A549 (cell line): ENCODE results near the gene SETD4. TPM values are rescaled to one million over a fixed set of nuclear protein-coding genes. Genes with fewer than 3 reads are reported as not detected.

Source experiments
- ATAC-seq, 2 experiments: fragments of 200-7000 bp in 1 of 2; fragments of >200 bp in 1 of 2; cut with Nextera tagmentation in 1 of 2; cut with Tn5 transposase in 1 of 2; 3 replicates each; pipeline versions ENCODE4 v1.8.0 to v1.9.1; 2018 to 2020; ENCODE audit warnings: mild to moderate bottlenecking in 1 of 2, moderate library complexity in 1 of 2
- CTCF ChIA-PET: fragments of 300-600 bp; sonication (Branson Sonifier 250); formaldehyde crosslinking; extraction: SDS; loops from one replicate; lab custom pipeline; 2021; ENCODE audit warnings: antibody characterized with exemption, inconsistent platforms; lab: Yijun Ruan, JAX
- POLR2A ChIA-PET: fragments of 350-600 bp; formaldehyde crosslinking; extraction: SDS; loops from one replicate; lab custom pipeline; 2021; ENCODE audit warnings: antibody characterized with exemption, inconsistent platforms; lab: Yijun Ruan, JAX
- DNase-seq, 2 experiments: peaks; one replicate each; pipeline versions ENCODE4 v3.0.0 to v3.0.0-alpha.2; 2011 to 2016; ENCODE audit warnings: low read depth in 1 of 2, low spot score in 1 of 2
- FAIRE-seq: peaks from 2 replicates; lab custom pipeline; 2011; peaks lifted over from hg19 to GRCh38; lab: Jason Lieb, UNC
- H3K27ac ChIP-seq, 2 experiments: fragments of >200 bp; sonication (Bioruptor Twin); formaldehyde crosslinking; 3 replicates each; pipeline ENCODE4 v1.5.1; 2016 to 2017
- H3K4me1 ChIP-seq: fragments of >200 bp; sonication (Bioruptor Twin); formaldehyde crosslinking; 3 replicates; pipeline ENCODE4 v1.6.1; 2016
- H3K4me2 ChIP-seq: fragments of >200 bp; sonication (Bioruptor Twin); formaldehyde crosslinking; 3 replicates; pipeline ENCODE4 v1.6.1; 2016
- H3K4me3 ChIP-seq: fragments of >200 bp; sonication (Bioruptor Twin); formaldehyde crosslinking; 3 replicates; pipeline ENCODE4 v1.5.1; 2016
- H3K9me3 ChIP-seq: fragments of >200 bp; sonication (Bioruptor Twin); formaldehyde crosslinking; 3 replicates; pipeline ENCODE4 v1.6.1; 2016
- ATOH8 ChIP-seq: fragments of 250-450 bp; sonication (Bioruptor Pico); IDR thresholded peaks from 2 replicates; pipeline ENCODE4 v1.5.0; 2020; ENCODE audit warnings: low read depth, mild to moderate bottlenecking, moderate library complexity
- BCL3 ChIP-seq: fragments of >200 bp; sonication (Bioruptor Twin); formaldehyde crosslinking; IDR thresholded peaks from 3 replicates; pipeline ENCODE4 v1.6.1; 2016
- CBX8 ChIP-seq: fragments of 200-600 bp; sonication (generic); IDR thresholded peaks from 2 replicates; pipeline ENCODE4 v1.6.1; 2016
- CHD2 ChIP-seq: fragments of 150-350 bp; IDR thresholded peaks from 2 replicates; pipeline ENCODE4 v1.6.1; 2014; ENCODE audit warnings: low read length; ENCODE audit not compliant: partially characterized antibody
- CHD4 ChIP-seq: fragments of 200-600 bp; sonication (generic); IDR thresholded peaks from 2 replicates; pipeline ENCODE4 v1.6.1; 2016; ENCODE audit warnings: antibody characterized with exemption, mild to moderate bottlenecking, borderline replicate concordance
- EHF ChIP-seq: fragments of 250-450 bp; sonication (Bioruptor Pico); IDR thresholded peaks from 2 replicates; pipeline ENCODE4 v1.5.0; 2020; ENCODE audit warnings: mild to moderate bottlenecking
- EP300 ChIP-seq, 2 experiments: fragments of >200 bp; sonication (Bioruptor Twin); formaldehyde crosslinking; IDR thresholded peaks; 2 replicates in 1 of 2; 3 replicates in 1 of 2; pipeline ENCODE4 v1.6.1; 2016 to 2017
- FOSL2 ChIP-seq, 2 experiments: fragments of 450-650 bp in 1 of 2; fragments of >200 bp in 1 of 2; sonication (Bioruptor Twin) in 1 of 2; formaldehyde crosslinking; IDR thresholded peaks; 2 replicates each; pipeline versions ENCODE4 v1.5.0 to v1.6.1; 2016 to 2020; ENCODE audit warnings: mild to moderate bottlenecking in 1 of 2, moderate library complexity in 1 of 2
- HDAC2 ChIP-seq: fragments of 200-600 bp; sonication (generic); IDR thresholded peaks from 2 replicates; pipeline ENCODE4 v1.6.1; 2016
- HEYL ChIP-seq: fragments of 250-450 bp; sonication (Bioruptor Pico); IDR thresholded peaks from 2 replicates; pipeline ENCODE4 v1.8.0; 2021; ENCODE audit warnings: mild to moderate bottlenecking, moderate library complexity
- HMGXB4 ChIP-seq: fragments of 250-450 bp; sonication (Bioruptor Pico); IDR thresholded peaks from 2 replicates; pipeline ENCODE4 v1.5.0; 2021; ENCODE audit warnings: mild to moderate bottlenecking, moderate library complexity, borderline replicate concordance
- HOXB13 ChIP-seq: fragments of 250-450 bp; sonication (Bioruptor Pico); IDR thresholded peaks from 2 replicates; pipeline ENCODE4 v1.5.0; 2020; ENCODE audit warnings: low read depth, mild to moderate bottlenecking, moderate library complexity
- MAZ ChIP-seq: fragments of 150-350 bp; IDR thresholded peaks from 2 replicates; pipeline ENCODE4 v1.6.1; 2014; ENCODE audit warnings: antibody characterized with exemption, low read depth, low read length, borderline replicate concordance
- NFE2L2 ChIP-seq: fragments of 150-350 bp; conservative IDR thresholded peaks from 2 replicates; pipeline ENCODE4 v1.6.1; 2014; ENCODE audit warnings: low read length
- PBX3 ChIP-seq: IDR thresholded peaks from 2 replicates; pipeline ENCODE4 v1.6.1; 2012
- POLR2AphosphoS2 ChIP-seq: conservative IDR thresholded peaks from 2 replicates; pipeline ENCODE4 v1.6.1; 2012; ENCODE audit warnings: low read length, improper control_type of control experiment, inconsistent platforms
- RARB ChIP-seq: fragments of 250-450 bp; sonication (Bioruptor Pico); IDR thresholded peaks from 2 replicates; pipeline ENCODE4 v1.8.0; 2021; ENCODE audit warnings: mild to moderate bottlenecking, moderate library complexity
- RCOR1 ChIP-seq: fragments of 150-350 bp; IDR thresholded peaks from 2 replicates; pipeline ENCODE4 v1.6.1; 2014; ENCODE audit warnings: antibody characterized with exemption, low read length, low read depth
- REST ChIP-seq: fragments of 200-600 bp; sonication (generic); IDR thresholded peaks from 2 replicates; pipeline ENCODE4 v1.6.1; 2016; ENCODE audit warnings: antibody characterized with exemption, mild to moderate bottlenecking, moderate library complexity
- USF2 ChIP-seq: fragments of 450-650 bp; IDR thresholded peaks from 2 replicates; pipeline ENCODE4 v1.6.1; 2014; ENCODE audit warnings: antibody characterized with exemption
- ZNF302 ChIP-seq: fragments of 250-450 bp; sonication (Bioruptor Pico); IDR thresholded peaks from 2 replicates; pipeline ENCODE4 v1.9.0; 2021; ENCODE audit warnings: inconsistent platforms, mild to moderate bottlenecking, moderate library complexity
- WGBS: methylation state at CpG from one replicate; pipeline ENCODE4 v1.1.6; 2017; ENCODE audit errors: missing lambda C conversion rate; 5-methylcytosine and 5-hydroxymethylcytosine counted together
- polyA plus RNA-seq, 4 experiments: library from polyadenylated mRNA; depleted of rRNA in 3 of 4; stranded (reverse); fragments of >200 nt; fragmentation: RNase III in 1 of 4; extraction: RNeasy Plus Mini Kit Qiagen cat#74134 plus additional on column Dnase treatment in 1 of 4; gene quantifications; 2 replicates in 3 of 4; 3 replicates in 1 of 4; pipeline ENCODE4 v1.2.3, GENCODE V29; 2011 to 2017

Gene SETD4
- polyA plus RNA-seq, 2 of the 4 experiments (the other 2 are of a cell fraction): 10.3 to 17.1 TPM

GRCh38 chr21:36010801-36011200, 49.5 kb downstream of the SETD4 start (continued):
- TF ChIP-seq ATOH8 (CRISPR knock-in tag): no peak
- no peak for TF ChIP-seq CBX8
- TF ChIP-seq CHD4: no peak
- TF ChIP-seq ZNF302: no peak

GRCh38 chr21:36008505-36008904, 51.8 kb downstream of the SETD4 start:
- TF ChIP-seq BCL3 (no peak), MAZ (no peak), RARB (CRISPR knock-in tag) (no peak), EHF (CRISPR knock-in tag) (no peak), FOSL2 (IDR thresholded peaks at IDR 0.05) (no peak), FOSL2 (CRISPR knock-in tag; IDR thresholded peaks at IDR 0.05) (no peak), HEYL (CRISPR knock-in tag) (no peak), HDAC2 (no peak), REST (no peak), HOXB13 (CRISPR knock-in tag) (no peak), NFE2L2 (no peak), HMGXB4 (CRISPR knock-in tag) (no peak), PBX3 (no peak), RCOR1 (no peak), EP300 (IDR thresholded peaks at IDR 0.05) (no peak), CHD2 (no peak), ATOH8 (CRISPR knock-in tag) (no peak), USF2 (no peak), POLR2AphosphoS2 (no peak)
- TF ChIP-seq, all 56 proteins: peak for 0
- POLR2A ChIA-PET: no interaction called here
- no peak overlapping the region for H3K27ac ChIP-seq
- H3K4me3 ChIP-seq: no peak overlapping the region
- DNase-seq (no peak), ATAC-seq (no peak), FAIRE-seq (no peak)
- H3K9me3 ChIP-seq: no peaks in the 10 kb centered on the region
- no peak overlapping the region for H3K4me2 ChIP-seq
- CTCF ChIA-PET: no interaction called here
- WGBS: 17% methylated on average over 2 of the region's 2 CpGs
- H3K4me1 ChIP-seq: no peaks in the 10 kb centered on the region
